Measurements from ENCODE around the gene CFAP20DC. TPM values are rescaled to one million over a fixed set of nuclear protein-coding genes. Genes with fewer than 3 reads are reported as not detected.

The CFAP20DC gene
- total RNA-seq, 1 donor from 2014 or later: 0.57 TPM

GRCh38 chr3:59046839-59047238 lies 3.0 kb downstream of the CFAP20DC start:
- H3K27me3 Mint-ChIP-seq (ENCODE audit: low read depth, unreplicated experiment): peaks cover 4% of the 10 kb centered on the region
- no peaks in the 10 kb centered on the region for H3K36me3 Mint-ChIP-seq (ENCODE audit: low read depth, unreplicated experiment)
- FAIRE-seq (no peak), DNase-seq (ENCODE audit: low read depth) (no peak)
- no peak overlapping the region for H3K4me2 ChIP-seq (ENCODE audit: low read length)
- H3K9me3 ChIP-seq (ENCODE audit: insufficient read depth, low read depth, low read length): no peaks in the 10 kb centered on the region
- H3K9ac ChIP-seq (ENCODE audit: low read length): no peak overlapping the region
- no peak overlapping the region for H3K4me3 ChIP-seq (ENCODE audit: insufficient read depth, low read depth, low read length)
- peaks cover 7% of the 10 kb centered on the region for H3K4me1 ChIP-seq (ENCODE audit: insufficient read depth, low read length)
- H3K27ac Mint-ChIP-seq (ENCODE audit: unreplicated experiment): no peak overlapping the region
- H3K4me3 Mint-ChIP-seq (ENCODE audit: unreplicated experiment): no peak overlapping the region
- no peaks in the 10 kb centered on the region for H3K4me1 Mint-ChIP-seq (ENCODE audit: low read depth, unreplicated experiment)
- no peaks in the 10 kb centered on the region for H3K79me2 ChIP-seq (ENCODE audit: insufficient read depth, low read length)
- no peak overlapping the region for H2AFZ ChIP-seq (ENCODE audit: low read depth, low read length)
- no peaks in the 10 kb centered on the region for H3K36me3 ChIP-seq (ENCODE audit: insufficient read depth, low read length)
- H3K27ac ChIP-seq (ENCODE audit: low read depth, low read length): no peak overlapping the region
- no peaks in the 10 kb centered on the region for H3K9me3 Mint-ChIP-seq (ENCODE audit: unreplicated experiment)
- TF ChIP-seq EZH2 (IDR thresholded peaks at IDR 0.05; ENCODE audit: insufficient read depth, low read length) (no peak), CTCF (IDR thresholded peaks at IDR 0.05; ENCODE audit: insufficient read depth, low read depth, low read length) (no peak)
- no peaks in the 10 kb centered on the region for H4K20me1 ChIP-seq (ENCODE audit: insufficient read depth, low read length)
- no peaks in the 10 kb centered on the region for H3K27me3 ChIP-seq (ENCODE audit: insufficient read depth, low read length)

- no peak for TF ChIP-seq EZH2 (IDR thresholded peaks at IDR 0.05; ENCODE audit: insufficient read depth, low read length)
- TF ChIP-seq CTCF (IDR thresholded peaks at IDR 0.05; ENCODE audit: insufficient read depth, low read depth, low read length): no peak
- Histone ChIP-seq H4K20me1 (ENCODE audit: insufficient read depth, low read length) (no peaks in the 10 kb centered on the region), H3K4me3 (ENCODE audit: insufficient read depth, low read depth, low read length) (no peak overlapping the region), H3K79me2 (ENCODE audit: insufficient read depth, low read length) (no peaks in the 10 kb centered on the region), H3K4me1 (ENCODE audit: insufficient read depth, low read length) (no peaks in the 10 kb centered on the region), H3K27me3 (ENCODE audit: insufficient read depth, low read length) (no peaks in the 10 kb centered on the region), H3K9ac (ENCODE audit: low read length) (no peak overlapping the region), H3K9me3 (ENCODE audit: insufficient read depth, low read depth, low read length) (no peaks in the 10 kb centered on the region), H2AFZ (ENCODE audit: low read depth, low read length) (no peak overlapping the region), H3K4me2 (ENCODE audit: low read length) (no peak overlapping the region), H3K27ac (ENCODE audit: low read depth, low read length) (no peak overlapping the region), H3K36me3 (ENCODE audit: insufficient read depth, low read length) (no peaks in the 10 kb centered on the region)
- Mint-ChIP-seq H3K4me3 (ENCODE audit: unreplicated experiment) (no peak overlapping the region), H3K27me3 (ENCODE audit: low read depth, unreplicated experiment) (peaks cover 1% of the 10 kb centered on the region), H3K4me1 (ENCODE audit: low read depth, unreplicated experiment) (no peaks in the 10 kb centered on the region), H3K27ac (ENCODE audit: unreplicated experiment) (no peak overlapping the region), H3K9me3 (ENCODE audit: unreplicated experiment) (no peaks in the 10 kb centered on the region), H3K36me3 (ENCODE audit: low read depth, unreplicated experiment) (no peaks in the 10 kb centered on the region)
- no peak for DNase-seq (ENCODE audit: low read depth)
- no peak for FAIRE-seq
Observed at GRCh38 chr3:59043391-59043790, 6.4 kb downstream of the CFAP20DC start.

- DNase-seq (ENCODE audit: low read depth) (no peak), FAIRE-seq (no peak)
- no peaks in the 10 kb centered on the region for H3K9me3 Mint-ChIP-seq (ENCODE audit: unreplicated experiment)
- TF ChIP-seq CTCF (IDR thresholded peaks at IDR 0.05; ENCODE audit: insufficient read depth, low read depth, low read length) (no peak), EZH2 (IDR thresholded peaks at IDR 0.05; ENCODE audit: insufficient read depth, low read length) (no peak)
- Histone ChIP-seq H3K9me3 (ENCODE audit: insufficient read depth, low read depth, low read length) (no peaks in the 10 kb centered on the region), H3K4me1 (ENCODE audit: insufficient read depth, low read length) (no peaks in the 10 kb centered on the region), H2AFZ (ENCODE audit: low read depth, low read length) (no peak overlapping the region), H3K36me3 (ENCODE audit: insufficient read depth, low read length) (no peaks in the 10 kb centered on the region), H3K9ac (ENCODE audit: low read length) (no peak overlapping the region), H4K20me1 (ENCODE audit: insufficient read depth, low read length) (no peaks in the 10 kb centered on the region), H3K4me3 (ENCODE audit: insufficient read depth, low read depth, low read length) (no peak overlapping the region), H3K27me3 (ENCODE audit: insufficient read depth, low read length) (no peaks in the 10 kb centered on the region), H3K4me2 (ENCODE audit: low read length) (no peak overlapping the region), H3K79me2 (ENCODE audit: insufficient read depth, low read length) (no peaks in the 10 kb centered on the region), H3K27ac (ENCODE audit: low read depth, low read length) (no peak overlapping the region)
- no peaks in the 10 kb centered on the region for H3K4me1 Mint-ChIP-seq (ENCODE audit: low read depth, unreplicated experiment)
- no peak overlapping the region for H3K4me3 Mint-ChIP-seq (ENCODE audit: unreplicated experiment)
- H3K27ac Mint-ChIP-seq (ENCODE audit: unreplicated experiment): no peak overlapping the region
- H3K27me3 Mint-ChIP-seq (ENCODE audit: low read depth, unreplicated experiment): no peaks in the 10 kb centered on the region
- no peaks in the 10 kb centered on the region for H3K36me3 Mint-ChIP-seq (ENCODE audit: low read depth, unreplicated experiment)
Observed at GRCh38 chr3:59040902-59041301, 8.9 kb downstream of the CFAP20DC start.
